K562 (cell line): Measurements from ENCODE around the gene OR4B1. TPM values are rescaled to one million over a fixed set of nuclear protein-coding genes. Genes with fewer than 3 reads are reported as not detected.
A peak's percentile ranks its signal among the peaks of the same experiment; 100 is the strongest.

ENCODE experiments used
- ATAC-seq: fragments of 200-7000 bp; cut with Tn5 transposase; 3 replicates; pipeline ENCODE4 v1.9.1; 2020; ENCODE audit warnings: moderate library complexity
- BruUV-seq: library from RNA; stranded (reverse); fragments of 400-500 nt; replicated peaks from 2 replicates; lab custom pipeline; 2021; lab: Mats Ljungman, UMichigan
- CTCF ChIA-PET: fragments of 300-600 bp; formaldehyde crosslinking; extraction: SDS; loops from one replicate; lab custom pipeline; 2021; ENCODE audit warnings: low intra/inter-chr PET ratio; lab: Yijun Ruan, JAX
- POLR2A ChIA-PET: fragments of 300-600, 350-650 bp; sonication (Branson Sonifier 250); formaldehyde crosslinking; extraction: SDS; loops from one replicate; lab custom pipeline; 2021; ENCODE audit warnings: antibody characterized with exemption, inconsistent platforms; lab: Yijun Ruan, JAX
- DNase-seq, 4 experiments: peaks; one replicate each; pipeline versions ENCODE4 v3.0.0 to v3.0.0-alpha.2; 2011 to 2018; ENCODE audit warnings: low spot score in 3 of 4, mixed read lengths in 3 of 4; ENCODE audit errors: extremely low read depth in 1 of 4
- FAIRE-seq: peaks from 2 replicates; lab custom pipeline; 2011; peaks lifted over from hg19 to GRCh38; lab: Jason Lieb, UNC
- H2AFZ ChIP-seq: 2 replicates; pipeline ENCODE4 v1.6.0; 2011; ENCODE audit warnings: low read depth, low read length, control low read depth, inconsistent platforms
- H3K27ac ChIP-seq: fragments of 200-600 bp; 3 replicates; pipeline ENCODE4 v1.8.0; 2011; ENCODE audit warnings: low read depth, mild to moderate bottlenecking, control low read depth, inconsistent platforms, low read length, moderate library complexity, mixed read lengths; ENCODE audit errors: extremely low read depth
- H3K27me3 ChIP-seq, 2 experiments: fragments of 300-600 bp in 1 of 2; 2 replicates in 1 of 2; 3 replicates in 1 of 2; pipeline versions ENCODE4 v1.6.0 to v1.8.0; 2011; ENCODE audit warnings: inconsistent platforms in 2 of 2, low read length in 2 of 2, mild to moderate bottlenecking in 1 of 2, mixed read lengths in 1 of 2, moderate library complexity in 1 of 2; ENCODE audit not compliant: control insufficient read depth in 2 of 2, insufficient read depth in 2 of 2
- H3K36me3 ChIP-seq: fragments of 300-600 bp; 3 replicates; pipeline ENCODE4 v1.8.0; 2011; ENCODE audit warnings: mild to moderate bottlenecking, low read length, inconsistent platforms; ENCODE audit not compliant: control insufficient read depth, insufficient read depth
- H3K4me1 ChIP-seq, 2 experiments: fragments of 200-600 bp in 1 of 2; replicated peaks in 1 of 2; 2 replicates in 1 of 2; 3 replicates in 1 of 2; pipeline versions ENCODE4 v1.5.1 to v1.8.0; 2011; ENCODE audit warnings: inconsistent platforms in 2 of 2, low read length in 2 of 2, mild to moderate bottlenecking in 1 of 2, mixed read lengths in 1 of 2, moderate library complexity in 1 of 2; ENCODE audit not compliant: control insufficient read depth in 2 of 2, insufficient read depth in 2 of 2
- H3K4me2 ChIP-seq: 2 replicates; pipeline ENCODE4 v1.6.1; 2011; ENCODE audit warnings: low read length, control low read depth, inconsistent platforms, mixed read lengths; ENCODE audit not compliant: insufficient read depth
- H3K4me3 ChIP-seq: fragments of 200-600 bp; sonication (generic), shearing (Covaris generic); 2 replicates; pipeline ENCODE4 v1.5.1; 2016; ENCODE audit warnings: control low read depth, inconsistent platforms
- H3K79me2 ChIP-seq: fragments of 200-600 bp; 3 replicates; pipeline ENCODE4 v1.8.0; 2011; ENCODE audit warnings: low read length, inconsistent platforms; ENCODE audit not compliant: control insufficient read depth, insufficient read depth
- H3K9ac ChIP-seq, 2 experiments: 2 replicates each; pipeline versions ENCODE4 v1.6.0 to v1.6.1; 2011; ENCODE audit warnings: low read depth in 2 of 2, low read length in 2 of 2, control low read depth in 1 of 2, inconsistent platforms in 1 of 2, mild to moderate bottlenecking in 1 of 2, mixed read lengths in 1 of 2; ENCODE audit not compliant: insufficient read depth in 1 of 2
- H3K9me1 ChIP-seq: one replicate; pipeline ENCODE4 v1.6.0; 2011; ENCODE audit warnings: inconsistent platforms, mild to moderate bottlenecking, low read length, moderate library complexity; ENCODE audit not compliant: control insufficient read depth, insufficient read depth
- H3K9me3 ChIP-seq: replicated peaks from 2 replicates; pipeline ENCODE4 v1.5.1; 2011; ENCODE audit warnings: low read depth, low read length, inconsistent platforms; ENCODE audit not compliant: control insufficient read depth, insufficient read depth
- H4K20me1 ChIP-seq: replicated peaks from 2 replicates; pipeline ENCODE4 v1.6.1; 2011; ENCODE audit warnings: low read length, inconsistent platforms, mixed read lengths; ENCODE audit not compliant: control insufficient read depth, insufficient read depth
- COPS2 ChIP-seq: fragments of 450-650 bp; conservative IDR thresholded peaks from 2 replicates; pipeline ENCODE4 v1.6.1; 2016; ENCODE audit warnings: mild to moderate bottlenecking, moderate library complexity
- DDX20 ChIP-seq: fragments of 450-650 bp; IDR thresholded peaks from 2 replicates; pipeline ENCODE4 v1.6.1; 2016; ENCODE audit warnings: missing genetic modification characterization, low read depth, mild to moderate bottlenecking, missing compliant biosample characterization, moderate library complexity
- EGR1 ChIP-seq: fragments of 450-650 bp; conservative IDR thresholded peaks from 2 replicates; pipeline ENCODE4 v1.6.1; 2017; ENCODE audit warnings: mild to moderate bottlenecking
- HBP1 ChIP-seq: fragments of 450-650 bp; formaldehyde crosslinking; IDR thresholded peaks from 2 replicates; pipeline ENCODE4 v1.4.0; 2022; ENCODE audit warnings: missing genetic modification characterization
- ZNF77 ChIP-seq: fragments of 250-450 bp; sonication (Bioruptor Pico); IDR thresholded peaks from 2 replicates; pipeline ENCODE4 v1.5.0; 2020
- WGBS: fragments of 100-300 bp; shearing (Covaris generic); methylation state at CpG from one replicate; pipeline ENCODE4 v1.1.6; 2016; ENCODE audit warnings: low coverage, mixed read lengths; ENCODE audit not compliant: insufficient coverage; ENCODE audit errors: missing lambda C conversion rate; 5-methylcytosine and 5-hydroxymethylcytosine counted together
- in situ Hi-C: fragments of 300-500 bp; cut with MboI; formaldehyde crosslinking; loops from 4 replicates; pipeline ENCODE4 v1.15.0; 2018; ENCODE audit warnings: inconsistent platforms, mixed read lengths
- intact Hi-C: fragments of 100-400 bp; cut with micrococcal nuclease; formaldehyde crosslinking; loops from 2 replicates; pipeline ENCODE4 v1.14.2; 2022
- polyA plus RNA-seq, 8 experiments: library from polyadenylated mRNA; depleted of rRNA in 4 of 8; stranded (reverse) in 5 of 8; unstranded in 3 of 8; fragments of >200 nt; fragmentation: Nextera tagmentation in 2 of 8; fragmentation: Illumina TruSeq in 1 of 8; extraction: Ambion mirVana in 2 of 8; extraction: Trizol in 1 of 8; gene quantifications; 2 replicates each; pipeline versions ENCODE4 v1.2.1 to v1.2.3, GENCODE V29; 2011 to 2014; ENCODE audit warnings: inconsistent platforms in 1 of 8, missing spikeins in 1 of 8
- total RNA-seq, 7 experiments: library from RNA; depleted of rRNA in 6 of 7; stranded (reverse); fragments of >200 nt in 6 of 7; fragmentation: Illumina TruSeq in 2 of 7; extraction: Trizol in 2 of 7; gene quantifications; 2 replicates each; pipeline versions ENCODE4 v1.2.1 to v1.2.3, GENCODE V29; 2011 to 2021; ENCODE audit warnings: low replicate concordance in 1 of 7

The OR4B1 gene
- total and polyA plus RNA-seq, 9 of the 15 experiments (the other 6 are each of a cell fraction or from before 2014, with no cell fraction given): not detected

- TF ChIP-seq ZNF77 (CRISPR knock-in tag): no peak
Observed at GRCh38 chr11:48167380-48167779, 49.2 kb upstream of the OR4B1 start (continued).

- WGBS: 50% methylated on average over 6 of the region's 6 CpGs
- Histone ChIP-seq H3K9ac (no peak overlapping the region), H3K79me2 (no peaks in the 10 kb centered on the region), H2AFZ (no peak overlapping the region), H3K9me1 (no peaks in the 10 kb centered on the region), H3K4me2 (no peak overlapping the region), H3K27ac (no peak overlapping the region), H3K36me3 (peaks cover 3% of the 10 kb centered on the region; the same call in 1 of the 3 replicates), H3K4me1 (no peaks in the 10 kb centered on the region; a peak in 2 of 5 replicates), H3K4me3 (no peak overlapping the region), H3K27me3 (no peaks in the 10 kb centered on the region), H4K20me1 (no peaks in the 10 kb centered on the region), H3K9me3 (no peaks in the 10 kb centered on the region)
- no peak for ATAC-seq
- POLR2A ChIA-PET: no interaction called here
- CTCF ChIA-PET: no interaction called here
- TF ChIP-seq HBP1 (CRISPR knock-in tag): no peak
- BruUV-seq: no TSS peak
- intact Hi-C loops (no loop called here), in situ Hi-C loops (no loop called here)
- no peak for FAIRE-seq
- DNase-seq: no peak
Observed at GRCh38 chr11:48168815-48169214, 47.8 kb upstream of the OR4B1 start.

DNA sequence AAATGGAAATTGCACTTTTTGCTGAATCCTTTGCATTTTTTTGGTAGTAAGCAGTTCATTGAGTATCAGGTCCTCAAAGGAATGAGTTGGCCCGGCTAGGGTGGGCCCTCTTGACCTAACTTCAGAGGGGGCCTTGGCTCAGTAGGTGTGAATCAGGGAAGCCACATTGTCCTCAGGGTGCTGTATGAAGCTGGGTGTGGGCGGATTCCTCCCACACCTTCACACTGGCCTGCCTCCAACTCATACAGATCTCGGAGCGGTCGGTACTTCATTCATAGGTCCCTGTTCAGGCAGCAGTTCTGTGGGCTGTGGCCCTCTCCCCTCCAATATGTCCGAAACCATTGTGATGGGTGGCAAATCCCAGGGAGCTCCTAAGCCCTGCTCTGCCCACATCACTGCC lies 47.4 kb upstream of the OR4B1 start:
- no peak for TF ChIP-seq COPS2
- no peak for TF ChIP-seq DDX20 (tag)
- peak; percentile 63 for TF ChIP-seq EGR1
- H3K9me3 ChIP-seq: no peaks in the 10 kb centered on the region
- H4K20me1 ChIP-seq: no peaks in the 10 kb centered on the region
- H3K4me2 ChIP-seq: no peak overlapping the region
- H3K4me3 ChIP-seq: no peak overlapping the region
- H3K27me3 ChIP-seq: no peaks in the 10 kb centered on the region
- no peak overlapping the region for H3K27ac ChIP-seq
- BruUV-seq: no TSS peak
- ChIA-PET CTCF (no interaction called here), POLR2A (no interaction called here)
- intact Hi-C loops: no loop called here
- in situ Hi-C loops: no loop called here
- H3K9ac ChIP-seq: no peak overlapping the region
- H3K79me2 ChIP-seq: no peaks in the 10 kb centered on the region
- no peaks in the 10 kb centered on the region; a peak in 2 of 5 replicates for H3K4me1 ChIP-seq
- peak; percentile 25; the same call in 1 of the 3 replicates for ATAC-seq
- WGBS: 7% methylated on average over 6 of the region's 6 CpGs
- peak in 1 of 4 experiments; percentile 28 for DNase-seq
- FAIRE-seq: no peak
- peaks cover 3% of the 10 kb centered on the region; the same call in 1 of the 3 replicates for H3K36me3 ChIP-seq
- no peaks in the 10 kb centered on the region for H3K9me1 ChIP-seq
- H2AFZ ChIP-seq: no peak overlapping the region
